Measurements from ENCODE around the gene ZNF777. TPM values are rescaled to one million over a fixed set of nuclear protein-coding genes. Genes with fewer than 3 reads are reported as not detected.
A peak's percentile ranks its signal among the peaks of the same experiment; 100 is the strongest.

Gene ZNF777
- total and polyA plus RNA-seq, 8 donors: 4.0 to 8.0 (median 6.1) TPM

GRCh38 chr7:149430192-149430591 lies 30.7 kb downstream of the ZNF777 start:
- ATAC-seq (no peak), DNase-seq (no peak), FAIRE-seq (no peak)
- peaks cover 0 to 32% (median 0%) of the 10 kb centered on the region in 3 donors for H3K36me3 ChIP-seq
- TF ChIP-seq CTCF (IDR thresholded peaks at IDR 0.05): no peak
- H3K27ac ChIP-seq: no peak overlapping the region
- intact Hi-C loops (cut with DNase I): no loop called here
- H3K4me3 ChIP-seq: no peak overlapping the region
- H3K4me1 ChIP-seq: no peaks in the 10 kb centered on the region
- no peaks in the 10 kb centered on the region for H3K9me3 ChIP-seq
- no peaks in the 10 kb centered on the region for H3K27me3 ChIP-seq
- 91 to 95% methylated on average over 4 of the region's 4 CpGs for WGBS, 2 donors

GRCh38 chr7:149427893-149428292 lies 33.0 kb downstream of the ZNF777 start:
- ATAC-seq (no peak), FAIRE-seq (no peak)
- WGBS, 2 donors: 88 to 98% methylated on average over 2 of the region's 2 CpGs

GRCh38 chr7:149427096-149427680 lies 33.7 kb downstream of the ZNF777 start:
- no peak for TF ChIP-seq CTCF (IDR thresholded peaks at IDR 0.05)
- Histone ChIP-seq H3K27ac (no peak overlapping the region), H3K4me3 (no peak overlapping the region), H3K27me3 (no peaks in the 10 kb centered on the region), H3K4me1 (no peaks in the 10 kb centered on the region), H3K36me3 (peaks cover 0 to 11% (median 0%) of the 10 kb centered on the region in 3 donors), H3K9me3 (no peaks in the 10 kb centered on the region)
- FAIRE-seq (no peak), DNase-seq (no peak), ATAC-seq (no peak)
- intact Hi-C loops (cut with DNase I): no loop called here
- 90 to 95% methylated on average over 4 of the region's 4 CpGs for WGBS, 2 donors

More at GRCh38 chr7:149427893-149428292, 33.0 kb downstream of the ZNF777 start:
- intact Hi-C loops (cut with DNase I): no loop called here
- Histone ChIP-seq H3K4me1 (no peaks in the 10 kb centered on the region), H3K9me3 (no peaks in the 10 kb centered on the region), H3K27me3 (no peaks in the 10 kb centered on the region), H3K27ac (no peak overlapping the region), H3K36me3 (peaks cover 0 to 18% (median 0%) of the 10 kb centered on the region in 3 donors), H3K4me3 (no peak overlapping the region)
- DNase-seq: no peak
- no peak for TF ChIP-seq CTCF (IDR thresholded peaks at IDR 0.05)

GRCh38 chr7:149423449-149424110 lies 37.3 kb downstream of the ZNF777 start:
- intact Hi-C loops (cut with DNase I): no loop called here
- H3K27me3 ChIP-seq: no peaks in the 10 kb centered on the region

More at GRCh38 chr7:149423449-149424110, 37.3 kb downstream of the ZNF777 start:
- DNase-seq (no peak), ATAC-seq (peak; percentile 24 to 45 (median 31)), FAIRE-seq (no peak)
- 31 to 40% methylated on average over 24 of the region's 24 CpGs for WGBS, 2 donors
- no peak for TF ChIP-seq CTCF (IDR thresholded peaks at IDR 0.05)
- Histone ChIP-seq H3K36me3 (no peaks in the 10 kb centered on the region), H3K27ac (peak overlapping the region in 1 of 4 donors; percentile 50), H3K4me1 (no peaks in the 10 kb centered on the region), H3K9me3 (no peaks in the 10 kb centered on the region), H3K4me3 (peak overlapping the region in 3 of 4 donors; percentile 10 to 50 (median 46))

Data from pancreas (tissue), 10 donors.